Measurements from ENCODE around the gene SARNP. TPM values are rescaled to one million over a fixed set of nuclear protein-coding genes. Genes with fewer than 3 reads are reported as not detected.
A peak's percentile ranks its signal among the peaks of the same experiment; 100 is the strongest.

Gene SARNP
- total RNA-seq, 1 donor from 2014 or later = 33.1 TPM

GRCh38 chr12:55739025-55739378 is 78.5 kb downstream of the SARNP start:
- peak overlapping the region; percentile 50 to 60 for H3K4me3 ChIP-seq
- no peaks in the 10 kb centered on the region for H3K36me3 ChIP-seq
- peaks cover 32% of the 10 kb centered on the region for H3K4me1 ChIP-seq
- TF ChIP-seq POLR2AphosphoS5 (IDR thresholded peaks at IDR 0.05; ENCODE audit: insufficient read depth in 1 of 2, low read depth in 1 of 2) (no peak), POLR2A (IDR thresholded peaks at IDR 0.05) (no peak), CTCF (IDR thresholded peaks at IDR 0.05) (no peak)
- intact Hi-C loops (cut with DNase I) = no loop called here
- no peak for DNase-seq (ENCODE audit: extremely low spot score in 2 of 2)
- H3K27ac ChIP-seq = no peak overlapping the region
- no peaks in the 10 kb centered on the region for H3K9me3 ChIP-seq
- no peaks in the 10 kb centered on the region for H3K27me3 ChIP-seq

- no peak for DNase-seq (ENCODE audit: extremely low spot score in 2 of 2)
- H3K4me3 ChIP-seq = peak overlapping the region; percentile 50 to 60
- TF ChIP-seq POLR2A (IDR thresholded peaks at IDR 0.05) (no peak), CTCF (IDR thresholded peaks at IDR 0.05) (peak; percentile 80 to 95 (median 81)), POLR2AphosphoS5 (IDR thresholded peaks at IDR 0.05; ENCODE audit: insufficient read depth in 1 of 2, low read depth in 1 of 2) (peak in 1 of 2 donors; percentile 72)
- H3K9me3 ChIP-seq = no peaks in the 10 kb centered on the region
- H3K36me3 ChIP-seq = no peaks in the 10 kb centered on the region
- intact Hi-C loops (cut with DNase I) = no loop called here
- no peaks in the 10 kb centered on the region for H3K27me3 ChIP-seq
- H3K27ac ChIP-seq = peak overlapping the region; percentile 85
- H3K4me1 ChIP-seq = peaks cover 26% of the 10 kb centered on the region
These were observed 79.2 kb downstream of the SARNP start for GRCh38 chr12:55738123-55739024.

GRCh38 chr12:55737581-55738122 is 79.9 kb downstream of the SARNP start:
- H3K27ac ChIP-seq = peak overlapping the region; percentile 85
- peak overlapping the region; percentile 50 to 60 for H3K4me3 ChIP-seq
- H3K27me3 ChIP-seq = no peaks in the 10 kb centered on the region
- DNase-seq (ENCODE audit: extremely low spot score in 2 of 2) = no peak
- TF ChIP-seq CTCF (IDR thresholded peaks at IDR 0.05) (no peak), POLR2AphosphoS5 (IDR thresholded peaks at IDR 0.05; ENCODE audit: insufficient read depth in 1 of 2, low read depth in 1 of 2) (no peak), POLR2A (IDR thresholded peaks at IDR 0.05) (no peak)
- peaks cover 25% of the 10 kb centered on the region for H3K4me1 ChIP-seq
- intact Hi-C loops (cut with DNase I) = loop anchor here (2.0 kb wide), 1 partner anchor 203 kb away; no protein-coding TSS in a partner anchor
- H3K36me3 ChIP-seq = no peaks in the 10 kb centered on the region
- no peaks in the 10 kb centered on the region for H3K9me3 ChIP-seq

- TF ChIP-seq CTCF (IDR thresholded peaks at IDR 0.05) (peak; percentile 29 to 57 (median 48)), POLR2AphosphoS5 (IDR thresholded peaks at IDR 0.05; ENCODE audit: insufficient read depth in 1 of 2, low read depth in 1 of 2) (no peak), POLR2A (IDR thresholded peaks at IDR 0.05) (no peak)
- Histone ChIP-seq H3K27me3 (no peaks in the 10 kb centered on the region), H3K9me3 (no peaks in the 10 kb centered on the region), H3K36me3 (no peaks in the 10 kb centered on the region), H3K4me1 (peaks cover 19% of the 10 kb centered on the region), H3K27ac (peak overlapping the region; percentile 85), H3K4me3 (no peak overlapping the region)
- DNase-seq (ENCODE audit: extremely low spot score in 2 of 2) = no peak
- intact Hi-C loops (cut with DNase I) = loop anchor here (2.0 kb wide), 1 partner anchor 204 kb away; no protein-coding TSS in a partner anchor
These were observed 80.5 kb downstream of the SARNP start for GRCh38 chr12:55736780-55737580.
